Measurements from ENCODE around the gene CDCA4.
"Not testable (repeated sequence)": the region's sequence is repeated elsewhere in the genome, so short reads cannot be mapped to it uniquely, and the experiment has no call there.

CDCA4 gene

DNA sequence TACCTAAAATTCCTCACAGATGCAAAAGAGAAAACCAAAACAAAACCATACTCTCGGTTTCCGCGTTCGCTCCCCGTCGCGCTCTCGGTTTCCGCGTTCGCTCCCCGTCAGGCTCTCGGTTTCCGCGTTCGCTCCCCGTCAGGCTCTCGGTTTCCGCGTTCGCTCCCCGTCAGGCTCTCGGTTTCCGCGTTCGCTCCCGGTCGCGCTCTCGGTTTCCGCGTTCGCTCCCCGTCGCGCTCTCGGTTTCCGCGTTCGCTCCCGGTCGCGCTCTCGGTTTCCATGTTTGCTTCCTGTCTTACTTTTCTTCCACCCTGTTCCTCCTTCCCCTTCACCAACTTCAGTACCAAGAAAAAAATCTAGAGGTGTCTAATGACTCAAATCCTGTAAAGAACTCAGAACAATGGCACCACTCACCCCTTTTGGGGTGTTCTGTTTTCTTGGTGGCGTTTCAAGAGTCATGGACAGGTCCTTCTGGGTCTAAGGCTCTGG lies 12.6 kb upstream of the CDCA4 start:
- not testable (repeated sequence) for DNase-seq (ENCODE audit: low spot score)

DNA sequence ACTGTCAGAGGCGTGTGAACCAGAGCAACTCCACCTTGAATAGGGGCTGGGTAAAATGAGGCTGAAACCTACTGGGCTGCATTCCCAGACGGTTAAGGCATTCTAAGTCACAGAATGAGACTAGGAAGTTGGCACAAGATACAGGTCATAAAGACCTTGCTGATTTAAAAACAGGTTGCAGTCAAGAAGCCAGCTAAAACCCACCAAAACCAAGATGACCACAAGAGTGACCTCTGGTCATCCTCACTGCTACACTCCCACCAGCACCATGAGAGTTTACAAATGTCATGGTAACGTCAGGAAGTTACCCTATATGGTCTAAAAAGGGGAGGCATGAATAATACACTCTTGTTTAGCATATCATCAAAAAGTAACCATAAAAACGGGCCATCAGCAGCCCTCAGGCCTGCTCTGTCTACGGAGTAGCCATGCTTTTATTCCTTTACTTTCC lies 11.6 kb upstream of the CDCA4 start:
- DNase-seq (ENCODE audit: low spot score), result not testable (repeated sequence)

DNA sequence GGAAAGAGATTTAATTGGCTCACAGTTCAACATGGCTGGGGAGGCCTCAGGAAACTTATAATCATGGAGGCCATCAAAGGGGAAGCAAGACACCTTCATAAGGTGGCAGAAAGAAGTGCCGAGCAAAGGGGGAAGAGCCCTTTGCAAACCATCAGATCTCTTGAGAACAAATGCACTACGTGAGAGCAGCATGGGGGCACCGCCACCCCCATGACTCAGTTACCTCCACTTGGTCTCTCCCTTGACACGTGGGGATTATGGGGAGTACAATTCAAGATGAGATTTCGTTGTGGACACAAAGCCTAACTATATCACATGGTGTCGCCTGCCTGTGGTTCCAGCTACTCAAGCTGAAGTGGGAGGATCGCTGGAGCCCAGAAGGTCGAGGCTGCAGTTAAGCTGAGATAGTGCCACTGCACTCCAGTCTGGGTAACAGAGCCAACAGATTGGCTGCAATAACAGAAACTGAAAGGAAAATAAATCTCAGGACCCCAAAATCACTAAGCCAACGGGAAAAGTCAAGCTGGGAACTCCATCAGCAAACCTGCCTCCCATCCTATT lies 10.0 kb upstream of the CDCA4 start:
- no peak for DNase-seq (ENCODE audit: low spot score)

DNA sequence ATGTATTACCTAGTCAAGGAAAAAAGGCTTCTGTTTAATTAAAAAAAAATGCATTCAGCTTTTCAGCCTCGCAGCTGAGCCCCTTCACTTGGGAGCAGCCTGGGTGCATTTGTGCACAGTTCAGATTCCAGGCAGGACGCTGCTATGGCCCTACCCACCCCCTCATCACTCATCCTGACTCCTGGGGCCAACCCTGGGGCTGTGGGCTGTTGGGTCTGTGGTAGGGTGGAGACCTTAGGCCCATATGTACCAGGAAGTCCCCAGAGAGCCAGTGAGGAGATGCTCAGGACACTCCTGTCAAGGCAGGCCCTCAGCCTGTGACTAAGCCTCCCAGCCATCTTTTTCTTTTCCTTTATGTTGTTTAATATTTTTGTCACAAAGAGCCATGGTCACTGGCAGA lies 9.3 kb upstream of the CDCA4 start:
- no peak for DNase-seq (ENCODE audit: low spot score)

DNA sequence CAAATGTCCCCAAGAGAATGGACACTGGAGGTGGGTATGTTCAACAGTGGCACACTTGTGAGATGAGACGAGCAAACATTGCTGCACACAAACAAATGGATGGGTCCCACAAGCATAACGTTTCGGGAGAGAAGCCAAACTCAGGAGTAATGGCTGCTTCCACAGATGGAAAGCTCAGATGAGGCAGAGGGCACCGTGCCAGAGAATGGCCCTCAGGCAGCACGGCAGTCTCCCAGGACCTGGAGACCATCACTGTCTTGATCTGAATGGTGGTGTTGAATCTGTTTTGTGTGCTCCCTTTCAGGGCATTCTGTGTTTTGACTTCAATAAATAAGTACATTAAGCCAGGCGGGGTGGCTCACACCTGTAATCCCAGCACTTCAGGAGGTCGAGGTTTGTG lies 8.5 kb upstream of the CDCA4 start:
- DNase-seq (ENCODE audit: low spot score), result no peak

DNA sequence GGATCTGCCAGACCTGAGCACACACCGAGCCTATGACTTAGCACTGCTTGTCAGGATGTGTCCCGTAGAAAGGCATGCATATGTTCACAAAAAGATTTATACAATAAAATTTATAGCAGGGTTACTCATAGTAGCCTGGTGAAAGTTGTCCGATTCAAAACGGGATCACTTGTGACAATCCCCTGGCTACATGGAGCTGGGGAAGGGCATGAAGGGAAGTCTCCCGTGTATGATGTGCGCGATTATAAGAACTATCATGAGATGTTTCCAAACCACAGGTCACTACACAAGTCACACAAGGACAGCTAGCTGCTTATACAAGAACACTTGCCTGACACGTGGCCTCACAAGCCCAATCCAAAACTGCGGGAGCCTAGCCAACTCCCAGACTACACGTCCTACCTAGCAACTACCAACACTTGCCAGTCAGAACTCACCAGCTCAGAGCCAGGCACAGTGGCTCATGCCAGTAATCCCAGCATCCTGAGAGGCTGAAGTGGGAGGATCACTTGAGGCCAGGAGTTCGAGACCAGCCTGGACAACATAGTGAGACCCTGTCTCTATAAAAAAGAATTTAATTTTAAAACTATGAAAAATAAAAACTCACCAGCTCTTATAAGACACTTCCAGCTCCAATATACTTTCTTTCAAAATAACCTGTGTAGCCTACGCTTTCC lies 7.5 kb upstream of the CDCA4 start:
- peak; percentile 81 for DNase-seq (ENCODE audit: low spot score)

DNA sequence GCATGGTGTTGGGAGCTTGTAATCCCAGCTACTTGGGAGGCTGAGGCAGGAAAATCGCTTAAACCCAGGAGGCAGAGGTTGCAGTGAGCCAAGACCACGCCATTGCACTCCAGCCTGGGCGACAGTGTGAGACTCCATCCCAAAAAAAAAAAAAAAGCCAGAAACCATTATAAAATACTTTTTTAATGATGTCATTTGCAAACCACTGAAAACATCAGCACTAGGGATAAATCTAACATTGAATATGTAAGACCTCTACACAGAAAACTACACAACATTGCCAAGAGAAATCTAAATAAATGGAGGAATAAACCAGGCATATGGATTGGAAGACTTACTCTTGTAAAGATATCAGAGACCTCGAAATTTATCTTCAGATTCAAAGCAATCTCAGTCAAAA lies 6.8 kb upstream of the CDCA4 start:
- DNase-seq (ENCODE audit: low spot score), result not testable (repeated sequence)

DNA sequence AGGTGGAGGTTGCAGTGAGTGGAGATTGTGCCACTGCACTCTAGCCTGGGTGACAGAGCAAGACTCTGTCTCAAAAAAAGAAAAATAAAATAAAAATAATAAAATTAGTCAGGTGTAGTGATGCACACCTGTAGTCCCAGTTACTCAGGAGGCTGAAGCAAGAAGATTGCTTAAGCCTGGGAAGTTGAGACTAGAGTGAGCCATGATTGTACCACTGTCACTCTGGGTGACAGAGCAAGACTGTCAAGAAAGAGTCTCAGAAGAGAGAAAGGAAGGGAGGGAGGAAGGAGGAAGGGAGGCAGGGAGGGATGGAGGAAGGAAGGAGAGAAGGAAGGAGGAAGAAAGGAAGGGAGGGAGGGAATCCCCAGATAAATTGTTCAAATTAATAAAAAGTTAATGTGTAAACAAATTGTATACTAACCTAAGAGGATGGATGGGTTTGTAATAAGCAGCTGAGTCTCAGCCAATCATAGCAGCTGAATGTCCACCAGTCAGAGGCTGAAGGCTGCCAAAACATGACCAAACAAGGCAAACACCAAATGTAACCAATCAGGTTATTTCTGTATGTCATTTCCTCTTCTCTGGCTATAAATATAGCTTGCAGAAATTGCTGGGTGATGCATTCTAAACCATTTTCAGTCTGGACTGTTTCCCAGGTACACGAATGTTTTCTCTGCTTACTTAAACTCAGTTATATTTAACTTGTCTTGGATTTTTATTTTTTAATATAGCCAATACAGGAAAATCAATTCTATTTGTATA lies 6.1 kb upstream of the CDCA4 start:
- DNase-seq (ENCODE audit: low spot score), result peak; percentile 92

DNA sequence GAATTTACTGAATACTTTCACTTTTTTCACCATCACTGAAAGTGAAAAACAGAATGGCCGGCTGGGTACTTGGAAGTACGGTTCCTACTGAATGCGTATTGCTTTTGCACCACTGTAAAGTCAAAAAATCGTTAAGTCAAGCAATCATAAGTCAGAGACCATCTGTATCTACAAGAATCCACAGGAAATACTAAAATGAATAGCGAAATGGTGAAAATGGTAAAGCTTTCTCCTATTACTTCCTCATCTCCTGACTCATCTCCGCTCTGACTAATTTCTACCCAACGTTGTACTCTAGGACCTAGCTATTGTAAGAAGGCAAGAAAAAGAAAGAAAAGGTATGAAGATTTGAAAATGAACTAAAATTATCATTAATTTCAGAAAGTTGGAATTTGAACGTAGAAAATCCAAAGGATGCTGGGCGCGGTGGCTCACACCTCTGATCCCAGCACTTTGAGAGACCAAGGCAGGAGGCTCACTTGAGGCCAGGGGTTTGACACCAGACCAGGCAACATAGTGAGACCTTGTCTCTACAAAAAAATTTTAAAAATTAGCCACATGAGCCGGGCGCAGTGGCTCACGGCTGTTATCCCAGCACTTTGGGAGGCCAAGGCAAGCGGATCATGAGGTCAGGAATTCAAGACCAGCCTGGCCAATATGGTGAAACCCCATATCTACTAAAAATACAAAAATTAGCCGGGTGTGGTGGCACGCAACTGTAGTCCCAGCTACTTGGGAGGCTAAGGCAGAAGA lies 5.3 kb upstream of the CDCA4 start:
- DNase-seq (ENCODE audit: low spot score), result peak; percentile 97

DNA sequence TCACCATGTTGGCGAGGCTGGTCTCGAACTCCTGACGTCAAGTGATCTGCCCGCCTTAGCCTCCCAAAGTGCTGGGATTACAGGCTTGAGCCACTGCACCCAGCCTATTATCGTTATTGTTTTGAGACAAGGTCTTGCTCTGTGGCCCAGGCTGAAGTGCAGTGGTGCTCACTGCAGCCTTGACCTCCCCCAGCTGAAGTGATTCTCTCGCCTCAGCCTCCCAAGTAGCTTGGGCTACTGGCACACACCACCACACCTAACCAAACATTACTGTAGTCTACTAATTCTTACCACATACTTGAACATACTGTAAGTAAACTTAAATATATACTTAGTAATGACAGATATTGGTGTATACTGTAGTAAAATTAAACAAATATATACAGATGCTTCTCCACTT lies 4.5 kb upstream of the CDCA4 start:
- no peak for DNase-seq (ENCODE audit: low spot score)

DNA sequence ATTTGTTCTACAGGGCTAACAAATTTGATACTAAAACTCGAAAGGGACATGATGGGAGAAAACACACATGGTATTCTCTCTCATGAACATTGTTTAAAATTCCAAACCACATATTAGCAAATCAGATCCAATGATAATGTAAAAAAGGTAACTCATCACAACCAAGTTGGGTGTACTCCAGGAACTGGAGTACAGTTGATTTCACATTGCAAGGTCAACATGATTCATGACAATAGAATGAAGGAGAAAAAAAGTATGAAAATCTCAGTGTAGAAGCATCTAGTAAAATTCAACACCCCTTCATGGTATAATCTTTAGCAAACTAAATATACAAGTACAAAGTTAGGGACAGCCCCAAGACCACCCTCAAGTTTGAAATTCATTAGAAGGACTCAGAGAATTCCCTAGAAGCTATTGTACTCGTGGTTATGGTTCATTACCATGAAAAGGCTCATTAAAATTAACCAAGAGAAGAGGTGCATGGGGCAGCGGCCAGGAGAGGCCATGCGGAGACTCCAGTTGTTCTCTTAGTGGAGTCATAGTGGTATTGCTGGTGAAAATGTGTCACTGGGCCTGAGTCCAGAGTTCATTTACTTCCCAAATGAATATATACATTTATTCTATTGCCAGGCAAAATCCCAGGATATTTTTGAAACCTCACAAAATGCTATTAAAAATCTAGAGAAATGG lies 3.1 kb upstream of the CDCA4 start:
- peak; percentile 88 for DNase-seq (ENCODE audit: low spot score)

DNA sequence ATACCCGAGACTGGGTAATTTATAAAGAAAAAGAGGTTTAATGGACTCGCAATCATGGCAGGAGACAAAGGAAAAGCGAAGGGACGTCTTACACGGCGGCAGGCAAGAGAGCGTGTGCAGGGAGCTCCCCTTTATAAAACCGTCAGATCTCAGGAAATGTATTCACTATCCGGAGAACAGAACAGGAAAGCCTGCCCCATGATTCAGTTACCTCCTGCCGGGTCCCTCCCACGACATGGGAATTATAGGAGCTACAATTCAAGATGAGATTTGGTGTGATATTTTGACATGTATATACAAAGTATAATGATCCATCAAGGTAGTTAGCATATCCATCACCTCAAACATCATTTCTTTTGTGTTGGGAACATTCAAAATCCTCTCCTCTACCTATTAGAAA lies 2.3 kb upstream of the CDCA4 start:
- DNase-seq (ENCODE audit: low spot score), result peak; percentile 83

DNA sequence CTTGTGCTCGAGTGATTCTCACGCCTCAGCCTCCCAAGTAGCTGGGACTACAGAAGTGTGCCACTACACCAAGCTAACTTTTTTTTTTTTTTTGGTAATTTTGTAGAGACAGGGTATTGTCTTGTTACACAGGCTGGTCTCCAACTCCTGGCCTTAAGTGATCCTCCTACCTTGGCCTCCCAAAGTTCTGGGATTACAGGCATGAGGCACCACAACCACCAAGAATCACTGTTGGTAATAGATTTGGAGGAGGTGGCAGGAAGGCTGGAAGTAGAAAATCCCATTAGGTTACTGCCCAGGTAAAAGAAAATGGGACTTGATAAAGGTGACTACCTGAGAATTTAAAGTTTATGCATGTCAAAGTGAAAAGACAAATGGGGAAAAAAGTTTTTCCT lies 1.4 kb upstream of the CDCA4 start:
- DNase-seq (ENCODE audit: low spot score), result peak; percentile 79

DNA sequence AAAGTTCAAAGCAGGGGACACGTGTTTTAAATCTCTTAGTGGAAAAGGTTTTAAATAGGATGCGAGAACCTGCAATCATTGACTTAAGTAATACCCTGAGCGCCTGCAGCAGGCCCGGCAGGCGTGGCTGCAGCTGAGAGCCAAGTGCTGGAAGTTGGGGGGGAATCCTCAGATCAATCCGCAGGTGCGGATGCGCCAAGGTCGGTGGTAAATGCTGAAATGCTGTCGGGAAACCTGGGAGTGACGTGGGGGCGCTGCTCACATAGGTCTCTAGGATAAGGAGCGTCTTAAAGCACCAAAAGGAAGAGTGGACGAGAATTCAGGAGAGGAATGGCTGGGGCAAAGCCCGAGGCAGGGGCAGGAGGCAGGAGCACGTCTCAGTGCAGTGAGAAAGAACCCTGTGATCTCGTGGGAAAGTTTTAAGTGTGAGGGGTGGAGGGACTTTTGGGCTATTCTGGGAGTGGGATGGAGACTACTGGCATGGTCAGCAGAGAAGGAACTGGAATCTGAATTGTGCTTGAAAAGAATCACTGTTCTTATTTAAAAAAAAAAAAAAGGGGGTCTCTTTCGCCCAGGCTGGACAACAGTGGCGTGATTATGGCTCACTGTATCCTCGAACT lies 883 bp upstream of the CDCA4 start:
- DNase-seq (ENCODE audit: low spot score), result peak; percentile 78

DNA sequence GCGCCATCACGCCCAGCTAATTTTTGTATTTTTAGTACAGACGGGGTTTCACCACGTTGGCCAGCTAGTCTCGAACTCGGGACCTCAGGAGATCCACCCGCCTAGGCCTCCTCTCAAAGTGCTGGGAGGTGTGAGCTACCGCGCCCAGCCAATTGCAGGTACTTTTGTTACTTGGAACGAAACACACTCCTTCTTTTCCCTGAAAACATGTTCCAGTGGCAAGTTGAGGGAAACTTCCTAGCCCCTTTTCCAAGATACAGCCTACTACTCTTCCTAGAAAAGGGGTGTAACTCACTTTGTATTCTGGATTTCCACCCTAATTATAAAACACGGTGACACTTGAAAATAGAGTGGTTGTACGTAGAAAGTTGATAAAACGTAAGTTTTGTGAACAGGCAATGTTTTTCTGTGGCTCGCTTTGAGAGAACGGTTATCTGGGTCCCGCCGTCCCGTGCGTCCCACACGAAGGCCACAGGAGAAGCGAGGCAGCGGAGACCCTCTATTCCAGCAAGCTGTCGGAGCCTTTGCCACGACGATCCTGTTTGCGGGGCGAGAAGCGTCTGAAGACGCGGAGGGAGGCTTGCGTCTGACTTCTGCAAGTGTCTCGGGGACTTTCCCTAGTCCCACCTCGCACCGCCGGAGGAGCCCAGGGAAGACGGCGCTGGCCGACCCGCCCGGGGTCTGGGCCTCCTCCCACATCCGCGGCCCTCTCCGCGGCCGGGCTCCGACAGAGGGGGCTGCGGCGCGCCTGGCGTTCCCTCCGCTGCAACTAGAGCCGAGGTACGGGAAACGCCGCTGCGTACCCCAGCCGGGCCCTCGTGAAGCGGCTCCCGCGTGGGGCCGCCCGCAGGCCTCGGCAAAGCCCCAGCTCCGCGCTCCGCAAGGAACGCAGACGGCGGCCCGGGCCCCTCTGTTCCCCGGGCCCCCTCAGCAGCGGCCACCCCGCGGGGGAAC lies 745 bp downstream of the CDCA4 start:
- no peak for DNase-seq (ENCODE audit: low spot score)

DNA sequence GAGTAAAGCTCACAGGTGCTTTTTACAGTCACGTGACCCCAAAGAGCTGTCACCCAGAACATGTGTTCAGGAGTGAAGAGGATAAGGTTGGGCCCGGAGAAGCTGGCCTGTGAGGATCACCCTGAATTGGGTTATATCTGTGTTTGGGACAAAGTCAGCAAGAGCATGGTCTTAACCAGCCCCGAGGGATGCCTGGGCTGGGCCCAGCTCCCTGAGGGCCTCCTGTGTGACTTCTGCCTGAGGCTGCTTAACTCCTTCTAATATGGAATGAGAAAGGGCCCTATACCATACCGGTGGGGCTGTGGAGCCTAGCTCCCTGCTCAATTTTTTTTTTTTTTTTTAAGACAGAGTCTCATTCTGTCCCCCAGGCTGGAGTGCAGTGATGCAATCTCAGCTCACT lies 2.5 kb downstream of the CDCA4 start:
- DNase-seq (ENCODE audit: low spot score), result no peak

DNA sequence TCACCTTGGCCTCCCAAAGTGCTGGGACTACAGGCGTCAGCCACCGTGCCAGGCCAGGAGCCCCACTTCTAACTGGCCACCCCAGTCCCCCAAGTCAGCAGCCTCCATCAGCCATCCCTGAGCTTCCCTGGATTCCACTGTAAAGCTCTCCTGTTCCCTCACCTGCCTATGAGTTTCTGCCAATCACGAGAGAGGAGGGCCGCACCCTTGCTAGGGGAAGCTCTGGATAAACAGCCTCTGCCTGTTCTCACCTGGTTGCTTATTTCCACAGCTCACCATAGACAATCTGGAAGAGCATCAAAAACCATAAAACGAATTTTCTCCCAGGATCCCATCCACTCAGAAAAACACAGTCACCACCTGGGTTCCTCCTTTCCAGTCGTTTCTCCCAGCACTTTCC lies 5.0 kb downstream of the CDCA4 start:
- no peak for DNase-seq (ENCODE audit: low spot score)

DNA sequence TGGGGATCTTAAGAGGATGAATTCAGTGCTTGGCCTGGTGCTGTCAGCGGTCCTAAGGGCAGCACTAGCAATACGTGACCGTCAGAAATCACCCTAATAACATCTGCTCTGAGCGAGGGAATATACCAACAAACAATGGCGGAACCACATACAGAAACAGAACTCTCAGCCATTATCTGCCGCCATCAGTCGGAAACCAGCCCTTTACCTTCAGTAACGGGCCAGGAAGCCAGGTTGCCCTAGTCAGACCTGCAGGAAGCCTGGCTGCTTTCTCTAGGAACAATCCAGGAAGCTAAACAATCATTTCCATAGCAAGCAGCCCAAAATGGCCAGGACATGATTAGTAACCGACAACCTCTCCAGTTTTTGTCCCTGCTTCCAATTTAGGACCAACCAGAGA lies 5.6 kb downstream of the CDCA4 start:
- no peak for DNase-seq (ENCODE audit: low spot score)

DNA sequence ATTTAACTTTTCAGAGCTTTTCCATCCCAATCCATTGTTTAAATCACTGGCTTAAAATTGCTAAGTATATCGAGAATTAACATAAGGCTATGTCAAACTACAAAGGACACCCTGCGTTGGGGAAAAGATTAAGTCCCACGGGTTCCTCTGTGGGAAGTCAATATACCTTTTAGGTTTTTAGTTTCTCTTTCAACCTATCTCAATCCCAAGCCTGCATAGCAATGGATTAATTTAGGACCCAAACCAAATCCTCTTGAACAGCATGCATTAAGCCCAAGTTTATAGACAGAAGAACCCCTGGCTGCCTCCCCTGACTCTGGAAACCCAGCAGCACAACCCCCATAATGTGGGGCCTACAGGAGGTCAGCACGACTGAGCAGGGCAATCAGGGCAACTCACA lies 6.3 kb downstream of the CDCA4 start:
- no peak for DNase-seq (ENCODE audit: low spot score)

DNA sequence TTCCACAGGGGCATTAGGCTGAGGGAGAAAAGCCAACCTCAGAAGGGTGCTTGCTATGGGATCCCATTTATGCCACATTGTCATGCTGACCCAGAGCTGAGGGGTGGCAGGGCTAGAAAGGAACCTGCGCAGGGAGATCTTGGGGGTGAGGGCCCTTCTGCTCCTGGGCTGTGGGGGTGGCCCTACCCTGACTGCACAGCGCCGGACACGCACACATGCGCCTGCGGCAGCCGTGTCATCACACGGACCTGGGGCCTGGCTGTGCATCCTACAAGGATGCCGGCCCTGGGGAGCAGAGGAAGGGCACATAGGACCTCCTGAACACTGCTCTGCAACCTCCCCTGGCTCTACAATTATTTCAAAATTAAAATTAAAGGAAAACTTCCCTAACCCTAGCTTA lies 6.9 kb downstream of the CDCA4 start:
- DNase-seq (ENCODE audit: low spot score), result no peak
